HFFc6 (cell line): ENCODE data around the gene SEC22A. TPM values are rescaled to one million over a fixed set of nuclear protein-coding genes. Genes with fewer than 3 reads are reported as not detected.

Experiments used
- DNase-seq: peaks from one replicate; pipeline ENCODE4 v3.0.0-alpha.2; 2018
- H3K27ac Mint-ChIP-seq: 2 replicates; pipeline ENCODE4 v1.8.0; 2020; ENCODE audit warnings: mild to moderate bottlenecking, mixed read lengths
- H3K27me3 Mint-ChIP-seq: 2 replicates; pipeline ENCODE4 v1.8.0; 2021; ENCODE audit warnings: mild to moderate bottlenecking, moderate library complexity, mixed read lengths; ENCODE audit not compliant: insufficient read depth
- H3K36me3 Mint-ChIP-seq: 2 replicates; pipeline ENCODE4 v1.8.0; 2021; ENCODE audit warnings: low read depth, mixed read lengths
- H3K4me1 Mint-ChIP-seq: 2 replicates; pipeline ENCODE4 v1.8.0; 2020; ENCODE audit warnings: low read depth, mixed read lengths
- H3K4me3 Mint-ChIP-seq: 2 replicates; pipeline ENCODE4 v1.8.0; 2020; ENCODE audit warnings: mild to moderate bottlenecking, moderate library complexity, mixed read lengths
- H3K9me3 Mint-ChIP-seq: 2 replicates; pipeline ENCODE4 v1.8.0; 2020; ENCODE audit warnings: mild to moderate bottlenecking, mixed read lengths
- total RNA-seq, 6 experiments: library from RNA; stranded (reverse); fragmentation: NEBNext Ultra II Directional; extraction: Animal tissue kit (Norgen Biotek cat#: 25700); gene quantifications; 2 replicates in 1 of 6; 3 replicates in 5 of 6; pipeline ENCODE4 v1.2.3, GENCODE V29; 2021
- TF ChIP-seq, protein P1 (sequence below): fragments of 200-600 bp; sonication (generic); IDR thresholded peaks from 2 replicates; pipeline ENCODE4 v1.5.0; 2021; ENCODE audit warnings: antibody characterized with exemption, mild to moderate bottlenecking

SEC22A gene
- total RNA-seq, 6 experiments from 2014 or later, result 13.7 to 20.8 (median 18.0) TPM

DNA sequence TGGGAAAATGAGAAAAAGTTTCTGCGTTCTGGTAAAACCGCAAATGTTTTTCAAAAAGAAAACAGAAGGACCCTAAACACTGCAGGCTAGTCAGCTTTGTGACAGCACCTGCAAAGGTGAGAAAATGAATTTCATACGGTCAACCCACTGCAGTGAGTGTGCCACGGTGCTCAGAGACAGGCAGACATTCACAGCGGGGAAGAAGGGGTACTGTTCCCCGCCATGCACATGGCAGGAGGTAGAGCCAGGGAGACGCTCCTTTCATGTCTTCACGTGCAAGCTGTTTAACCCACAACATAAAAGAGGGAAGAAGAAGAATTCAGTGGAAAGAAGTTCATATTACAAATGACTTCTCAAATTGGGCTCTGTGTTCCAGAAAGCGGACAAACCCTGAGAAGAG lies 109.5 kb downstream of the SEC22A start:
- TF ChIP-seq, protein P1, sequence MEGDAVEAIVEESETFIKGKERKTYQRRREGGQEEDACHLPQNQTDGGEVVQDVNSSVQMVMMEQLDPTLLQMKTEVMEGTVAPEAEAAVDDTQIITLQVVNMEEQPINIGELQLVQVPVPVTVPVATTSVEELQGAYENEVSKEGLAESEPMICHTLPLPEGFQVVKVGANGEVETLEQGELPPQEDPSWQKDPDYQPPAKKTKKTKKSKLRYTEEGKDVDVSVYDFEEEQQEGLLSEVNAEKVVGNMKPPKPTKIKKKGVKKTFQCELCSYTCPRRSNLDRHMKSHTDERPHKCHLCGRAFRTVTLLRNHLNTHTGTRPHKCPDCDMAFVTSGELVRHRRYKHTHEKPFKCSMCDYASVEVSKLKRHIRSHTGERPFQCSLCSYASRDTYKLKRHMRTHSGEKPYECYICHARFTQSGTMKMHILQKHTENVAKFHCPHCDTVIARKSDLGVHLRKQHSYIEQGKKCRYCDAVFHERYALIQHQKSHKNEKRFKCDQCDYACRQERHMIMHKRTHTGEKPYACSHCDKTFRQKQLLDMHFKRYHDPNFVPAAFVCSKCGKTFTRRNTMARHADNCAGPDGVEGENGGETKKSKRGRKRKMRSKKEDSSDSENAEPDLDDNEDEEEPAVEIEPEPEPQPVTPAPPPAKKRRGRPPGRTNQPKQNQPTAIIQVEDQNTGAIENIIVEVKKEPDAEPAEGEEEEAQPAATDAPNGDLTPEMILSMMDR, result no peak
- Mint-ChIP-seq H3K4me1 (no peaks in the 10 kb centered on the region), H3K4me3 (no peak overlapping the region), H3K36me3 (no peaks in the 10 kb centered on the region), H3K27ac (no peak overlapping the region), H3K9me3 (no peaks in the 10 kb centered on the region), H3K27me3 (peaks cover 72% of the 10 kb centered on the region)
- no peak for DNase-seq

DNA sequence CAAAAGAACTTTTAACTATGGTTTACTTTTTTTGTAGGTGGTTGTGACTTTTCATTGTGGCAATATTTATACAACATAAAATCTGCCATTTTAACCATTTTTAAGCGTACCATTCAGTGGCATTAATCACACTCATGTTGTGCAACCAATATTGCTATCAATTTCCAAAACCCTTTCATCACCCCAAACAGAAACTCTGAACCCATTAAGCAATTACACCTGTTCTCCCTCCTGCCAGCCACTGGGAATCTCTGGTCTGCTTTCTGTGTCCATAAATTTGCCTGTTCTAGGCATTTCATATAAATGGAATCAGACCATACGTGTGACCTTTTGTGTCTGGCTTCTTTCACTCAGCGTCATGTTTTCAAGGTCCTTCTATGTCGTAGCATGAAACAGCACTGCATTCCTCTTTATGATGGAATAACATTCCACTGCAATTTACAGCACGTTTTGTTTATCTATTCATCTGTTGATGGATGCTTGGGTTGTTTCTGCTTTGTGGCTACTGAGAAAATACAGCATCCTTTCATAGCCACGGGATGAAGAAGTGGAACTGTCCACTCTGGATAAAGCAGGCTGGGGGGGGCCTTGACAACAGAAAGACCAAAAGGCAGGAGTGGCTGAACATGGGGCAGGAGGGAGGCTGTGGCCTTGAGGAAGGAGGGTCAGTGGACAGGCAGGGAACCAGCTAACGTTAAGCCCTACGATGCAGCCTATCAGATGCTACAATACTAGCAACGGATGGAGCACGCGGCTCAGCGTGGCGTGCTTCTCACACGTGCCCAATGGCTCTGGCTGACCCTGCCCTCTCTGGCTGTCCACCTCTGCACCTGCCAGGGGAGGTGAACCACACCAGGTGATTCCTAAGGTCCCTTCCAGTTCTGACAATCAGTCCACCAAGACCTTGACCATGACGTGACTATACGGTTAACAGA lies 110.9 kb downstream of the SEC22A start:
- no peaks in the 10 kb centered on the region for H3K36me3 Mint-ChIP-seq
- peaks cover 80% of the 10 kb centered on the region for H3K27me3 Mint-ChIP-seq
- TF ChIP-seq, protein P1, result no peak
- no peak overlapping the region for H3K4me3 Mint-ChIP-seq
- no peak overlapping the region for H3K27ac Mint-ChIP-seq
- H3K9me3 Mint-ChIP-seq, result no peaks in the 10 kb centered on the region
- no peak for DNase-seq
- H3K4me1 Mint-ChIP-seq, result no peaks in the 10 kb centered on the region

DNA sequence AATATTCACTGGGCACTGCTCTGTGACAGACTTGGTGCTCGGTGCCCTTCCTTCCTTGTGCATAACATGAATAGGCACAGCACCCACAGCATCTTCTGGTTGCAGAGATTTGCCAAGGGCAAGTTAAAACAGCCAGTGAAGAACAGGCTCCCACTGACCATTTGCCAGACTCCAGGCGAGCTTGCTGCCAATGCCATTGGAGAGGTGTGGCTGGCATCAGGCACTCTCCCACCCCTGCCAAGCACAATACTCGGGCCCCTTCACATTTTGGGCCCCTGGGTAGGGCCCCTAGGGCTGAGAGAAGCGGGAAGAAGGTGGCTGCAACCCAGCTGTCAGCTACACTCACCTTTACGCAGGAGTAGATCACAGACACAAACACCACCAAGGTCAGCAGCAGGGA lies 112.1 kb downstream of the SEC22A start:
- Mint-ChIP-seq H3K27ac (no peak overlapping the region), H3K27me3 (peaks cover 83% of the 10 kb centered on the region), H3K4me1 (no peaks in the 10 kb centered on the region), H3K36me3 (no peaks in the 10 kb centered on the region), H3K9me3 (no peaks in the 10 kb centered on the region), H3K4me3 (no peak overlapping the region)
- TF ChIP-seq, protein P1, result no peak
- no peak for DNase-seq

DNA sequence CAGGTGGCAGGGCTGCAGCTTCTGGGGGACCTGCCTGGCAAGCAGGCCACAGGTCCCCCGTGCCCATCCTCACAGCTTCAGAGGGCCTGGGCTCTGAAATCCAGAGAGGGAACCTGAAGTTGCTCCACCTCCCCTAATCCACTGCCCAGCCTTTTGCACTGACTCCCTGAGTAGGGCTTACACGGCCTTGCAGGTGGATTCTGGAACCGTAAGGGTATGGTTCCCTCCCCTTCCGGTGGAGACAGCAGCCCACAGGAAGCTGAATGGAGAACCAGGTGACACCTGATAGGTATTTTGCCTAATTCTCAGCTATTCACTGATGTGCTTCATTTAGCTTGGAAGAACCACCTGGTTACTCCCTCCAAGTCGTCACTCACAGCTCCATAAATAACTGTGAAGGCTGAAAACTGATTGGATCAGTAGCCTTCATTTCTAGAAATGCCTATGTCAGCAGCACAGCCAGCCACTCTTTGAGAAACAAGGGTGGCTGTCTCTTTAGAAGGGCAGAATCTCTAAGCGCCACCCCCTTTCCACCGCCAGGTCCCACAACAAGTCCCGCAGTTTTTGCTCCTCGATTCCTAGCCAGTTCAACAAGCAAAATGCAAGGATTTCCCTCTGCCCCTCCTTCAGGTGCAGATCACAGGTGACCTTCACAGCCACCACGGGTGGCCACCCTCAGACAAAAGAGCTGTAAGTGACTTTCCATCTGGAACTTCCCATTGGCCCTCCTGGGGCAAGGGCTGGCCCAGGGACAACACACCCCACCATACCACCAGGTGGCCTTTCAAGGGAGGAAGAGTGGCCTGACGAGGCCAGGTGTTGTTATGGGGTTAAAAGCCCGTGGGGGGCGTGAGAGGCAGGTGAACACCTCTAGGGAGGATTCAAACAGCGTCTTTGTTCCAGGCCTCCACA lies 112.9 kb downstream of the SEC22A start:
- Mint-ChIP-seq H3K4me3 (no peak overlapping the region), H3K36me3 (no peaks in the 10 kb centered on the region), H3K4me1 (no peaks in the 10 kb centered on the region), H3K9me3 (no peaks in the 10 kb centered on the region), H3K27ac (no peak overlapping the region), H3K27me3 (peaks cover 78% of the 10 kb centered on the region)
- TF ChIP-seq, protein P1, result no peak
- DNase-seq, result no peak

DNA sequence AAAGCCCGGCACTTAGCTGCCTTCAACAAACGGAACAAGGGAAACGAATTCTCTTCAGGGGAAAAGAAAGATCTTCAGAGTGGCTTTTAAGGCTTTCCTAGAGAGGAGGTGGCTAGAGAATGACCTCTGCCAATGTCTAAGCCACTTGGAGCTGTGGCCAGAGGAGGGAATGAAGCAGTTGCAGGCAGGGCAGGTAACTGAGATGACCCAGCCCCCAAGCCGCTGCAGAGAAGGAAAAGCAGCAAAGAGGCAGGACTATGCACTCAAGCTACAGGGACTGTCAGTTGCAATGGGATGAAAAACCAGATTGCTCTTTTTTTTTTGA lies 113.5 kb downstream of the SEC22A start:
- no peaks in the 10 kb centered on the region for H3K36me3 Mint-ChIP-seq
- no peak for DNase-seq
- TF ChIP-seq, protein P1, result no peak
- H3K9me3 Mint-ChIP-seq, result no peaks in the 10 kb centered on the region
- H3K4me1 Mint-ChIP-seq, result no peaks in the 10 kb centered on the region
- peaks cover 74% of the 10 kb centered on the region for H3K27me3 Mint-ChIP-seq
- no peak overlapping the region for H3K27ac Mint-ChIP-seq
- H3K4me3 Mint-ChIP-seq, result no peak overlapping the region
